HCT116 (cell line): ENCODE measurements around the gene TPP1. TPM values are rescaled to one million over a fixed set of nuclear protein-coding genes. Genes with fewer than 3 reads are reported as not detected.

Experiments used
- ATAC-seq: fragments of 200-7000 bp; cut with Tn5 transposase; 2 replicates; pipeline ENCODE4 v1.9.1; 2020; ENCODE audit warnings: mild to moderate bottlenecking, moderate library complexity
- BruUV-seq: library from RNA; stranded (reverse); fragments of 400-500 nt; replicated peaks from 2 replicates; lab custom pipeline; 2021; lab: Mats Ljungman, UMichigan
- CTCF ChIA-PET: fragments of 300-600 bp; sonication (Branson Sonifier 250); formaldehyde crosslinking; loops from one replicate; lab custom pipeline; 2021; ENCODE audit warnings: antibody characterized with exemption; lab: Charles Lee
- POLR2A ChIA-PET: fragments of 300-600, 350-600 bp; sonication (Branson Sonifier 250); formaldehyde crosslinking; loops from one replicate; lab custom pipeline; 2021; ENCODE audit warnings: antibody characterized with exemption; lab: Charles Lee
- RAD21 ChIA-PET, 2 experiments: fragments of 300-600 bp; sonication (Branson Sonifier 250); formaldehyde crosslinking; loops; one replicate each; lab custom pipeline; 2023; ENCODE audit warnings: low total read pairs in 2 of 2; ENCODE audit not compliant: uncharacterized antibody in 2 of 2, unreplicated experiment in 2 of 2, low non-redundant PET in 1 of 2; lab: Charles Lee
- DNase-seq: peaks from one replicate; pipeline ENCODE4 v3.0.0-alpha.2; 2010; ENCODE audit warnings: low read depth, low spot score
- H2AFZ ChIP-seq: fragments of 200-600 bp; shearing (Covaris generic), sonication (generic); 2 replicates; pipeline ENCODE4 v1.6.1; 2017; ENCODE audit warnings: low read depth, mixed run types, mixed read lengths, antibody characterized with exemption, low read length; ENCODE audit not compliant: poor library complexity, severe bottlenecking
- H3K27ac ChIP-seq: 2 replicates; pipeline ENCODE4 v1.5.1; 2012; ENCODE audit warnings: low read depth, low read length
- H3K27me3 ChIP-seq: fragments of 200-600 bp; sonication (generic); 2 replicates; pipeline ENCODE4 v1.6.1; 2016; ENCODE audit warnings: mixed run types, low read length, mixed read lengths; ENCODE audit not compliant: insufficient read depth
- H3K36me3 ChIP-seq, 2 experiments: fragments of 200-500 bp in 1 of 2; fragments of 200-600 bp in 1 of 2; sonication (Bioruptor generic) in 1 of 2; sonication (generic) in 1 of 2; 2 replicates each; pipeline versions ENCODE4 v1.5.1 to v1.6.1; 2014 to 2016; ENCODE audit warnings: low read length in 2 of 2, inconsistent platforms in 1 of 2, mixed read lengths in 1 of 2, mixed run types in 1 of 2; ENCODE audit not compliant: insufficient read depth in 2 of 2, control insufficient read depth in 1 of 2
- H3K4me1 ChIP-seq, 2 experiments: fragments of 200-600 bp in 1 of 2; sonication (generic) in 1 of 2; 2 replicates each; pipeline versions ENCODE4 v1.5.1 to v1.6.1; 2012 to 2017; ENCODE audit warnings: low read length in 2 of 2, inconsistent platforms in 1 of 2, mild to moderate bottlenecking in 1 of 2, mixed read lengths in 1 of 2, mixed run types in 1 of 2, moderate library complexity in 1 of 2; ENCODE audit not compliant: insufficient read depth in 2 of 2, control insufficient read depth in 1 of 2
- H3K4me2 ChIP-seq: fragments of 200-600 bp; sonication (generic); 2 replicates; pipeline ENCODE4 v1.6.1; 2017; ENCODE audit warnings: mixed run types, low read length, mixed read lengths
- H3K4me3 ChIP-seq, 2 experiments: fragments of 200-600 bp in 1 of 2; sonication (generic) in 1 of 2; replicated peaks in 1 of 2; 2 replicates each; pipeline ENCODE4 v1.5.1; 2011 to 2016; ENCODE audit warnings: low read length in 2 of 2, control low read depth in 1 of 2, low read depth in 1 of 2, mild to moderate bottlenecking in 1 of 2, mixed read lengths in 1 of 2, mixed run types in 1 of 2
- H3K79me2 ChIP-seq: fragments of 200-600 bp; sonication (generic); 2 replicates; pipeline ENCODE4 v1.6.1; 2017; ENCODE audit warnings: mild to moderate bottlenecking, mixed run types, low read length, moderate library complexity, mixed read lengths; ENCODE audit not compliant: insufficient read depth
- H3K9ac ChIP-seq: fragments of 200-600 bp; sonication (generic); 2 replicates; pipeline ENCODE4 v1.6.1; 2016; ENCODE audit warnings: low read length, mixed read lengths
- H3K9me2 ChIP-seq: fragments of 200-600 bp; sonication (generic), shearing (Covaris generic); 2 replicates; pipeline ENCODE4 v1.6.1; 2017; ENCODE audit warnings: mixed run types, mild to moderate bottlenecking, moderate library complexity; ENCODE audit not compliant: insufficient read depth
- H3K9me3 ChIP-seq, 2 experiments: fragments of 200-500 bp in 1 of 2; fragments of 200-600 bp in 1 of 2; sonication (Bioruptor generic) in 1 of 2; sonication (generic) in 1 of 2; 2 replicates each; pipeline ENCODE4 v1.6.1; 2014 to 2017; ENCODE audit warnings: low read length in 2 of 2, mixed read lengths in 2 of 2, inconsistent platforms in 1 of 2, low read depth in 1 of 2, mild to moderate bottlenecking in 1 of 2, mixed run types in 1 of 2, moderate library complexity in 1 of 2; ENCODE audit not compliant: control insufficient read depth in 1 of 2, insufficient read depth in 1 of 2
- H4K20me1 ChIP-seq: fragments of 200-600 bp; sonication (generic), shearing (Covaris generic); 2 replicates; pipeline ENCODE4 v1.6.1; 2017; ENCODE audit warnings: mixed run types, mild to moderate bottlenecking, moderate library complexity; ENCODE audit not compliant: insufficient read depth
- CEBPB ChIP-seq: IDR thresholded peaks from 2 replicates; pipeline ENCODE4 v1.6.1; 2012; ENCODE audit warnings: low read depth
- EZH2 ChIP-seq: fragments of 200-600 bp; sonication (generic); IDR thresholded peaks from 2 replicates; pipeline ENCODE4 v1.6.1; 2017; ENCODE audit warnings: antibody characterized with exemption, mixed run types
- FOSL1 ChIP-seq: IDR thresholded peaks from 2 replicates; pipeline ENCODE4 v1.6.1; 2012; ENCODE audit warnings: low read depth
- POLR2AphosphoS5 ChIP-seq: IDR thresholded peaks from 2 replicates; pipeline ENCODE4 v1.6.1; 2011; ENCODE audit warnings: mild to moderate bottlenecking, low read depth, low read length, moderate library complexity
- RAD21 ChIP-seq: IDR thresholded peaks from 2 replicates; pipeline ENCODE4 v1.6.1; 2012; ENCODE audit warnings: low read depth, mild to moderate bottlenecking
- SIN3A ChIP-seq: IDR thresholded peaks from 2 replicates; pipeline ENCODE4 v1.6.1; 2012; ENCODE audit warnings: low read depth
- ZFX ChIP-seq: fragments of 450-650 bp; IDR thresholded peaks from 2 replicates; pipeline ENCODE4 v1.6.1; 2017
- ZNF274 ChIP-seq: fragments of 200-500 bp; sonication (Bioruptor generic); IDR thresholded peaks from 2 replicates; pipeline ENCODE4 v1.6.1; 2014; ENCODE audit warnings: mild to moderate bottlenecking, low read depth, low read length, inconsistent platforms
- intact Hi-C: fragments of 100-400 bp; cut with micrococcal nuclease; formaldehyde crosslinking; loops from 2 replicates; pipeline ENCODE4 v1.10.0; 2022
- total RNA-seq: library from RNA; stranded (reverse); gene quantifications from one replicate; pipeline ENCODE4 v1.2.1, GENCODE V29; 2021; ENCODE audit not compliant: unreplicated experiment
- TF ChIP-seq, protein P1 (sequence below): IDR thresholded peaks from 2 replicates; pipeline ENCODE4 v1.6.1; 2011; ENCODE audit warnings: mild to moderate bottlenecking, low read length, moderate library complexity; ENCODE audit not compliant: insufficient replicate concordance; ENCODE audit errors: extremely low read depth
- TF ChIP-seq, protein P2 (sequence below), 3 experiments: fragments of 200-600 bp in 1 of 3; sonication (generic) in 1 of 3; IDR thresholded peaks in 2 of 3; conservative IDR thresholded peaks in 1 of 3; 2 replicates each; pipeline ENCODE4 v1.5.1; 2012 to 2017; ENCODE audit warnings: low read depth in 2 of 3, low read length in 2 of 3, antibody characterized with exemption in 1 of 3, borderline replicate concordance in 1 of 3, control low read depth in 1 of 3, mild to moderate bottlenecking in 1 of 3, mixed read lengths in 1 of 3, mixed run types in 1 of 3, moderate library complexity in 1 of 3; ENCODE audit not compliant: insufficient read depth in 1 of 3

Gene TPP1
- total RNA-seq, 1 experiment from 2014 or later: 44.7 TPM

DNA sequence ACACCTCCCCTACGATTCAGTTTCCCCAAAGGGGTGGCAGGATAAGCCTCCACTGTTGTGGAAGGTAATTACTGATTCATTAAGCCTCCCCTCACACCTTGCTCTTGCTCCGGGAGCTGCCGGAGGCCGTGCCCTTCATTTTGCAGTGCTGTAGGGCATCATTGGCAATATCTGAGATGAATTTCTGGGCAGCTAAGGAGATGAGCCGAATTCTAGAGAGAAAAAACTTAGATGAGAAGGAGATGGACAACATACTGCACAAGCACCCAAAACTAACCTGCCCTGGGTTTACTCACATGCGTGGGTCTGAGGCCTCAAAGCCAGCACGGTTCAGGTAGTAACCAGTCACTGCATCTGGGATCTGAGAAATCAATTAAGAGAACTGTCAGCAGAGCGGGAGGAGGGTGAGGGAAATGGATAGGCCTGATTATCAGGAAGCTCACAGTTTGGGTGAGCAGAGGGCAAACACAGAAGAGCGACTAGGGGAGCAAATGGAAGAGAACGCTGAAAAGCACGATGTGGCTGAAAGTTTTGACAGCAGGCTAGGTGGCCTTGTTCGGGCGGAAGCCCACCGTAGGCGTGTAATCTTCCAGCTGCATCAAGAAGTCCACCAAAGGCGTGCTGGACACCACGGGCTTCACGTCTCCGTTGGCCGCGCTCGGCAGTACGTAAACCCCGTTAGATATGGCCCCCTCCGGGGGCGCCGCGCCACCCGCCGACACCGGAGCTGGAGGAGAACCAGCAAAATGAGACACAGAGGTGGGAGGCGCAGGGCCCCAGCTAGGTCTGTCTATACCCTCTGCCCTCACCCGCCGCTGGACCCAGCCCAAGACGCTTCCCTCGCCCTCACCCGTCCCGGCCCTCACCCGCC, 7.9 kb downstream of the TPP1 start:
- TF ChIP-seq POLR2AphosphoS5 (peak; percentile 9; the same call in 1 of the 2 replicates), CEBPB (no peak)
- Histone ChIP-seq H3K27me3 (no peaks in the 10 kb centered on the region), H3K9me3 (no peaks in the 10 kb centered on the region), H3K4me2 (peak overlapping the region; percentile 91), H3K36me3 (peaks cover 21 to 46% of the 10 kb centered on the region in 2 experiments), H3K4me1 (peaks cover 17 to 42% of the 10 kb centered on the region in 2 experiments), H3K9ac (peak overlapping the region; percentile 73), H3K4me3 (peak overlapping the region; percentile 71 to 92), H3K9me2 (no peaks in the 10 kb centered on the region), H2AFZ (no peak overlapping the region), H4K20me1 (no peaks in the 10 kb centered on the region), H3K27ac (peak overlapping the region; percentile 93), H3K79me2 (peaks cover 40% of the 10 kb centered on the region)
- no TSS peak for BruUV-seq
- intact Hi-C loops: no loop called here
- CTCF ChIA-PET: interaction anchor here (0.6 to 2.1 kb wide), 4 partner anchors 61 to 232 kb away, joined by 4 to 11 read pairs (median 4); partner anchors contain the start of gene MRPL17
- RAD21 ChIA-PET: no interaction called here
- ATAC-seq: no peak
- POLR2A ChIA-PET: interaction anchor here (1.0 to 1.6 kb wide), 3 partner anchors 8 to 69 kb away, joined by 4 to 5 read pairs (median 4); partner anchors contain the start of gene TPP1
- DNase-seq: no peak

DNA sequence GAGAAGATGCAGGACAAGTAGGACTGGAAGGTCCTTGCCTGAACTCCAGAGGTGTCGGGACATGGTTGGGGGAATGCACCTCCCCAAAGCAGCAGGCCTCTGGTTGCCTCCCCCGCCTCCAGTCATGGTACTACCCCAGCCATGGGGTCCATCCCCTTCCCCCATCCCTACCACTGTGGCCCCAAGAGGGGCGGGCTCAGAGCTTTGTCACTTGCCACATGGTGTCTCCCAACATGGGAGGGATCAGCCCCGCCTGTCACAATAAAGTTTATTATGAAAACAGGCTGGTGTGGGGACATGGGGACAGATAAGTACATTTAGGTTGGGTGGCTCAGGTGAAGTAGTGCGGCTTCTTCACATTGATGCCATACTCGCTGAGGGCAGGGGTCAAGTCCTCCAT, 8.6 kb downstream of the TPP1 start:
- TF ChIP-seq EZH2 (no peak), SIN3A (no peak), ZNF274 (no peak), RAD21 (no peak), FOSL1 (no peak), ZFX (no peak)
- TF ChIP-seq, protein P1, sequence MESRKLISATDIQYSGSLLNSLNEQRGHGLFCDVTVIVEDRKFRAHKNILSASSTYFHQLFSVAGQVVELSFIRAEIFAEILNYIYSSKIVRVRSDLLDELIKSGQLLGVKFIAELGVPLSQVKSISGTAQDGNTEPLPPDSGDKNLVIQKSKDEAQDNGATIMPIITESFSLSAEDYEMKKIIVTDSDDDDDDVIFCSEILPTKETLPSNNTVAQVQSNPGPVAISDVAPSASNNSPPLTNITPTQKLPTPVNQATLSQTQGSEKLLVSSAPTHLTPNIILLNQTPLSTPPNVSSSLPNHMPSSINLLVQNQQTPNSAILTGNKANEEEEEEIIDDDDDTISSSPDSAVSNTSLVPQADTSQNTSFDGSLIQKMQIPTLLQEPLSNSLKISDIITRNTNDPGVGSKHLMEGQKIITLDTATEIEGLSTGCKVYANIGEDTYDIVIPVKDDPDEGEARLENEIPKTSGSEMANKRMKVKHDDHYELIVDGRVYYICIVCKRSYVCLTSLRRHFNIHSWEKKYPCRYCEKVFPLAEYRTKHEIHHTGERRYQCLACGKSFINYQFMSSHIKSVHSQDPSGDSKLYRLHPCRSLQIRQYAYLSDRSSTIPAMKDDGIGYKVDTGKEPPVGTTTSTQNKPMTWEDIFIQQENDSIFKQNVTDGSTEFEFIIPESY: no peak
- TF ChIP-seq, protein P2, sequence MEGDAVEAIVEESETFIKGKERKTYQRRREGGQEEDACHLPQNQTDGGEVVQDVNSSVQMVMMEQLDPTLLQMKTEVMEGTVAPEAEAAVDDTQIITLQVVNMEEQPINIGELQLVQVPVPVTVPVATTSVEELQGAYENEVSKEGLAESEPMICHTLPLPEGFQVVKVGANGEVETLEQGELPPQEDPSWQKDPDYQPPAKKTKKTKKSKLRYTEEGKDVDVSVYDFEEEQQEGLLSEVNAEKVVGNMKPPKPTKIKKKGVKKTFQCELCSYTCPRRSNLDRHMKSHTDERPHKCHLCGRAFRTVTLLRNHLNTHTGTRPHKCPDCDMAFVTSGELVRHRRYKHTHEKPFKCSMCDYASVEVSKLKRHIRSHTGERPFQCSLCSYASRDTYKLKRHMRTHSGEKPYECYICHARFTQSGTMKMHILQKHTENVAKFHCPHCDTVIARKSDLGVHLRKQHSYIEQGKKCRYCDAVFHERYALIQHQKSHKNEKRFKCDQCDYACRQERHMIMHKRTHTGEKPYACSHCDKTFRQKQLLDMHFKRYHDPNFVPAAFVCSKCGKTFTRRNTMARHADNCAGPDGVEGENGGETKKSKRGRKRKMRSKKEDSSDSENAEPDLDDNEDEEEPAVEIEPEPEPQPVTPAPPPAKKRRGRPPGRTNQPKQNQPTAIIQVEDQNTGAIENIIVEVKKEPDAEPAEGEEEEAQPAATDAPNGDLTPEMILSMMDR (IDR thresholded peaks at IDR 0.05 in 2 of 3, conservative IDR thresholded peaks at IDR 0.05 in 1 of 3; ENCODE audit: borderline replicate concordance in 1 of 3, insufficient read depth in 1 of 3, low read depth in 2 of 3, low read length in 2 of 3): no peak
- H3K9ac ChIP-seq: peak overlapping the region; percentile 73
- H3K9me2 ChIP-seq: no peaks in the 10 kb centered on the region
- ATAC-seq (no peak), DNase-seq (no peak)
- BruUV-seq: TSS peak; percentile 41
- no peaks in the 10 kb centered on the region for H3K9me3 ChIP-seq
- H3K27ac ChIP-seq: peak overlapping the region; percentile 93; the same call in 1 of the 2 replicates
- H2AFZ ChIP-seq: no peak overlapping the region
- POLR2A ChIA-PET: interaction anchor here (1.6 kb wide), 1 partner anchor 8 kb away, joined by 5 read pairs; the partner anchor contains the start of gene TPP1
- H3K4me2 ChIP-seq: peak overlapping the region; percentile 91
- no peaks in the 10 kb centered on the region for H4K20me1 ChIP-seq
- RAD21 ChIA-PET: no interaction called here
- H3K79me2 ChIP-seq: peaks cover 48% of the 10 kb centered on the region
- intact Hi-C loops: no loop called here
- peaks cover 18 to 48% of the 10 kb centered on the region in 2 experiments for H3K4me1 ChIP-seq
- H3K27me3 ChIP-seq: no peaks in the 10 kb centered on the region
- CTCF ChIA-PET: no interaction called here
- peaks cover 21 to 46% of the 10 kb centered on the region in 2 experiments for H3K36me3 ChIP-seq
- H3K4me3 ChIP-seq: peak overlapping the region; percentile 71 to 92
